GM19193 (cell line): ENCODE measurements around the gene KIF5A.

Experiments
- POLR2A ChIP-seq: IDR thresholded peaks from 4 replicates; pipeline ENCODE4 v1.6.1; 2011; ENCODE audit not compliant: insufficient read depth, insufficient read length; ENCODE audit errors: extremely low read depth

Gene KIF5A

DNA sequence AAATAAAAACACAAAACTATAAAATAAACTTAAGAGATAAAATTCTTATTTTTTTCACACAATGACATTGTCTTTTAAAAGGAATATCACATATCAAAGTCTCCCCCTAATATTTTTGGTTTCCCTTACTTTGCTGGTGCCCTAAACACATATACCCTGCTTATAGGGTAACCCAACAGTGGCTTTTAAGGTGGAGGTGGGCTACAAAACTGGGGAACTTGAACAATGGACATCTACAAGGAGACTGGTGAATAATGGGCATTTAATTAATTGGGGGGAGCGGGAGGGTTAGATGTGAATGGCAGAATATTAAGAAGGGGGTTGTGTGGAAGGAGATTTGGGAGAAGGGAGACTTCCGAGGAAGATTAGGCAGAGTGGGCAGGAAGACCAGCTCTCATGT, 73.5 kb downstream of the KIF5A start:
- no peak for TF ChIP-seq POLR2A

DNA sequence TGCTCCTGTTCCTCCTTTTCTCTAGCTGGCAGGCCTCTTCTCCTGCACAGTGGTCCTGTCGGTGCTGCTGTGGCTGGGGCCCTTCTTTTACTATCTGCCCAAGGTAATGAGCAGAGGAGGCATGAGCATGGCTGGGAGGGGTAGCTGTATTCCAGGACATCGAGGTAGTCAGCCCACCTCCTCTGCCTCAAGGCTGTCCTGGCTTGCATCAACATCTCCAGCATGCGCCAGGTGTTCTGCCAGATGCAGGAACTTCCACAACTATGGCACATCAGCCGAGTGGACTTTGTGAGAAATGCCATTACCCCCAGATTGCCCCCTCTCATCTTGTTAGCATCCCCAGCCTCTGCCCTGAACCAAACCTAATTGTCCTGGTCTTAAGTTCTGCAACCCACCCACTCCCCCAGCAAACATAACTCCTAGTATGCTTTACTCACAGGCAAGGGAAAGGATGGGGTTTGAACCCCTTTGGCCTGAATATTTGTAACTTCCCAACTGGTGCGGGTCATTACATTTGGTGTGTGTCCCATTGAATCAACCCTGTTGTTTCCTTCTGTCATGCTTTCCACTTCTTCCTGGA, 74.1 kb downstream of the KIF5A start:
- TF ChIP-seq POLR2A, result no peak

DNA sequence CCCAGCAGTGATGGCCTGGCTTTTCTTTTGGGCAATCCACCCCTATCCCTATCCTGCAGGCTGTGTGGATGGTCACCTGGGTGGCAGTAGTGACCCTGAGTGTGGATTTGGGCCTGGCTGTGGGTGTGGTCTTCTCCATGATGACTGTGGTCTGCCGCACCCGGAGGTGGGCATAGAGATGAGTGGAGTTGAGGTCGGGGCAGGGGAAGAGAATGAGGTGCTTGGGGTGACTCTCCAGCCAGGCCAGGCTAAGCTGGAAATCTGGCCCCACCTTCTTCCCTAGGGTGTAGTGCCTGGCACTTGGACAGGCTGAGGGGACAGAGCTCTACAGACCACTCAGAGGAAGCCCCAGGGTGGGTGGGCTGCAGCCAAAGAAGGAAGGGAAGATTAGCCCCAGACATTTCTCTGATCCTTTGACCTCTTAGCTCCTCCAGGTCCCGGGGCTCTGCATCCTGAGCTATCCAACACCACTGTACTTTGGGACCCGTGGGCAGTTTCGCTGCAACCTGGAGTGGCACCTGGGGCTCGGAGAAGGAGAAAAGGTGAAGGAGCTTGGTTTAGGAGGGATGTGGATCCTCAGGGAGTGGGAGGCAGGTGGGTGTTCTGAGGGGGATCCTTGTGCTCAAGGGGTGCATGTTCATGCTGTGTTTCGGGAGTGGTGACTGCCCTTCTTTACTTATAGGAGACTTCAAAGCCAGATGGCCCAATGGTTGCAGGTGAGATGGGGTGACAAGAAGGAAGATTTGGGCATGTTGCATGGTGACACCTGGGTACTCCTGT, 74.8 kb downstream of the KIF5A start:
- no peak for TF ChIP-seq POLR2A

DNA sequence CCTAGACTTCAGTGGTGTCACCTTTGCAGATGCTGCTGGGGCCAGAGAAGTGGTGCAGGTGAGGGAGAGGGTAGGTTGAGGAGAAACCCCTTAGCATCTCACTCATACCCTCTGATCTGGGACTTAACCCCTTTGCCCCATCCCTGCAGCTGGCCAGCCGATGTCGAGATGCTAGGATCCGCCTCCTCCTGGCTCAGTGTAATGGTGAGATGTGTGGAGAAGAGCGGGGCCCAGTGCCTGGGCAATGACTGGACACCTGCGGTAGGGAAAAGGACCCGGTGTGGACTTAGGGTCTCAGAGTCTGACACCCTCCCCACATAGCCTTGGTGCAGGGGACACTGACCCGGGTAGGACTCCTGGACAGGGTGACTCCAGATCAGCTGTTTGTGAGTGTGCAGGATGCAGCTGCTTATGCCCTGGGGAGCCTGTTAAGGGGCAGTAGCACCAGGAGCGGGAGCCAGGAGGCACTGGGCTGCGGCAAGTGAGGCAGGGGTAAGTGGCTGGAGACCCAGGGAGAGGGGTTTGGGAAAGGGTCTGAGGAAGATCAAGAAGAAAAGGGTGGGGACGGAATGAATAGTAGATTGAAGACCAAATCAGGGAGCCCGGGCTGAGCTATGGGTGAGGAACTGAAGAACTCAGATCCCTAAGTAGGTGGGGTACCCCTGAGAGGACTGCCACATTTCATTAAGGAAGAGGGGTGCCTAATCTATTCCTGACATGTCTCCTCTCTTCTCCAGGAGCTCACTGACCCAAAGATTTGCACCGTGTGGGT, 75.6 kb downstream of the KIF5A start:
- TF ChIP-seq POLR2A, result no peak

DNA sequence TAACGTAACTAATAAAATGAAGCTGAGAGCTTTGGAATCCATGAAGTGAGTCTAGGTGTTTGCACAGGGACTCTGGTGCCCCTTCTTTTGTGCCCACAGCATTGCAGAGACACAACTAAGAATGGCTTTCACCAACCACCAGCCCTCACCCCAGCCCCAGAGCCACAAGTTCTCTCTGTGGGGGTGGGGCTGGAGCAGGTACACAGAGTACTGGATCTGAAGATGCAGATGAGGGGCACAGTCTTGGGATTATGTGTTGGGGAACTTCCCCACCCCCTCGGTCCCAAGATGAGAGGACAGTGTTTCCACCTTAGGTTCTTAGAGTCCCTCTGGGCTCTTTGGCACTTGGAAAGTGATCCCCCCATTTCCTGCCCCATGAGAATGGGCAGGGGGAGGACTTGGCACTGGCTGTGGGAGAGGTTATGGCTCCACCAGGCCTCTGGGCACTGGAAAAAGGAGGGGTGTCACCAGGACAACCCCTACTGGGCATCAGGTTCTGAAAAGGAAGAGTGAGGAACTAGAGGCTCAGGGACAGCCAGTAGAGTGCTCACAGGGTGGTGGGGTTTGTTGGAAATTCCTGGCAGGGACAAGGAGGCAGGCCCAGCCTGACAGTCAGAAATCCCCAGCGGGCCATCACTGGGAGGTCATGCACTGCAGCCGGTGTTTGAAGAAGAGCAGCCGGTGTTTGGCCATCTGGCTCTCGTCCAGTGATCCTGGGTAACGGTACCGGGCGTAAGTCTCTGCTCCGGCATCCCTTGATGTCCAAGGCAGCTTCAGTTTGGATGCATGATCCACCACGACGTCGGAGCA, 76.5 kb downstream of the KIF5A start:
- TF ChIP-seq POLR2A, result no peak

DNA sequence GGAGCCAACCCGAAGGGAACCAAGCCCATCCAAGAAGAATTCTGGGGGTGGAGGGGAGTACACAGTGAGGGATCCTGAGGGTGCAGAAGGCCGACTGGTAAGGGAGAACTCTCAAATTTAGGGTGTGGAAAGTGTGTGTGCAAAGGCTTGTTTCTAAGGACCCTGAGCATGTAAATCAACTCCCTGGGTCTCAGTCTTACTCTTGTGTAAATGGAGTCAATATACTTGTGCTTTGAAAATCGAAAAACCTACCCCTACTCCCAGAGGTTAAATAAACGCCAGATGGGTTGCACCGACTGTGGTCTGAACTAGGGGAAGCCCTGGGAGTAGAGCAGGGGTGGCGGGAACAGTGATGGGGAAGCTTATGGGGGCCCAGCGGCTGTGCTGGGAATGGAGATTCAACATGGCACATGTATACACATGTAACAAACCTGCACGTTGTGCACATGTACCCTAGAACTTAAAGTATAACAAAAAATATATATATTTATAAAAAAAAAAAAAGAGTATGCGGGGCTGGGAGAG, 77.1 kb downstream of the KIF5A start:
- no peak for TF ChIP-seq POLR2A

DNA sequence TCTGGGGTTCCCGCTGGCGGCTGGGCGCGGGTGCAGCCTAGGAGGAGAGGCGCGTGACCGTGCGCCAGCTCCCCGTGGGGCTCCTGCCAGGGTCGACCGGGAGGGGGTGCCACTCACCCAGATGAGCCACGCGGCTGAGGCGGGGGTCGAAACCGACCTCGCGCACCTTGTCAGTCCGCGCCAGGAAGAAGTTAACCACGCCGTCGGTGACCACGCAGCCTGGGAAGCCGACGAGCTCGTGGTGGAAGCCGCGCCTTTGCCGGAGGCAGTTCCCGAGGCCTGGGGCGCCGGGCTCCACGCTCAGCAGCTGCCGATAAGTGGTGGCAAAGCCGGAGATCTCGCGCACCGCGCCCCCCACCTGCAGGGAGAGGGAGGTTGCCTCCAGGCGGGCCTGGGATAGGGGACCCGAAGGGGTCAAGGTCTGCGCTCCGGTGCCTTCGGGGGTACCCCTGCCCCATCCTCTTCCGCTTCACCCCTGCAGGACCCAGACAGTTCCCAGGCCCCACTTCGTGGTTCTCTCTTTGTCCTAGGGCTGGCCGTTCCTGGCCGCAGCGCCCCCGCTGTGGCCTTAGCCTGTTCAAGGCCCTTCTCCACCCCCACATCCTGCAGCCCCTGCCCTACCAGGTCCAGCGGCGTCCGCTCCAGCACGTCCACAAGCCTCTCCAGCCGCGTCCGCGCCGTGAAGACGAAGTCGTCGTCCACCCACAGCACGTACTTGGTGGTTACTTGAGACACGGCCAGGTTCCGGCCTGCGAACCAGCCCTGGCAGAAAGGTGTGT, 77.8 kb downstream of the KIF5A start:
- no peak for TF ChIP-seq POLR2A

DNA sequence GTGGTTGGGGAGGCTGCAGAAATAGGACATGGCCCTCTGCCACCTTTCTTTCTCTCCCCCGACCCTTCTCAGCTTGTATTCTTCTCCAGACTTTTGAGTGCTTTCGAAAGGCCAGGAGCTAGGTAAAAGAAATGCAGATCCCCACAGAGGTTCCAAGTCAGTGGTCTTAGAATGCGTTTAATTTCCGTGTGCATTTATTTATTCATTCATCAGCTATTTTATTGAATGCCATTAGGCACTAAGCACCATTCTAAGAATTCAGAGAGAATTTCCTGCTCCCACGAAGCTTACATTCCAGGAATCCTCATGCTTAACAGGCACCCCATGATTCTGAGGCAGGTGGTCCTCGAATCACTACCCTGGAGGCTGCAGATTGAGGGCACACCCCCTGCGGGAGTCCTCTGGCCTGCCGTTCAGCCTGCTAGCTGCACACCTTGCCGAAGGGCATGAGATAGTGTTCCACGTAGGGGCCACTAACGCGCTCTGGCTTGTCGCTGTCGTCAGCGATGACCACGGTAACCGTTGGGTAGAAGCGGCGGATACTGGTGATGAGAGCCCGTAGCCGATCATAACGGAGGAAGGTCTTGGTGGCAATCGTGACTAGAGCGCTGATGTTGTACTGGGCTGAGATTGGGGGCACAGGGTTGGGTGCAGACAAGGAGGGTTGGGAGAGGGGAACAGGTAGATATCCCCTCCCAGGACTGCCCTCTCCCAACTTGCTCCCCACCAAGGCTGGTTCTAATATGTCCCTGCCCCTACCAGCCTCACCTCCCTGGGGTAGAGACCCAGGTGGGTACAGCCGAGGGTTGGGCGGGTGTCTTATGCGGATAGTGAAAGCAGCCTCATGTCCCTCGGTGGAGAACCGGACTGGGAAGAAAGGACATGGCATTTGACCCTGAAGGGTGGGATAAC, 78.7 kb downstream of the KIF5A start:
- TF ChIP-seq POLR2A, result no peak

DNA sequence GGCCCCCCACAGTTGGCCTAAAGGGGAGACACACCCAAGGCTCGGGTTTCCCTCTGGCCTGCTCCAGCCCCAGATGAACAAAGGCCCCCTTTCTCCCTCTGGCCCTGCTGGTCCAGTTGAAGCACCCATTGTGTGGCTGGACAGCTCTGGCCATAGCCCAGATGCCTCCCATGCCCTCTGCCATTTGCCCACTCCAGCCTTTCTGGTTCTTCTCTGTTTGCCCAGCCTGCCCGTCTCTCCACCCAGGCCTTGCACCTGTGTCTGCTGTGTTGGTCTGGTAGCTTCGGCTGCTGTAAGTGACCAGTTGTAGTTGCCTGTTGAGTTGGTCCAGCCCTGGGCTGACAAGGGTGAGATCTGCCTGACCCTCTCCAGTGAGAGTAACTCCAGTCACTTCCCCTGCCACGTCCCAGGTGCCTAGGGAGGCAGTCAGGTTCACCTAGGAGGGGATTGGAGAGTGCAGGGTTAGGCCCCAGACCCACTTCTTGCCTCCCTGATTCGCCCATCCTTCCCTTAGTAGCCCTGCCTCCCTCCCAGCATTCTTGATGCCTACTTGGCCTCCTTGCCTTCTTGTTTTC, 80.1 kb downstream of the KIF5A start:
- no peak for TF ChIP-seq POLR2A

DNA sequence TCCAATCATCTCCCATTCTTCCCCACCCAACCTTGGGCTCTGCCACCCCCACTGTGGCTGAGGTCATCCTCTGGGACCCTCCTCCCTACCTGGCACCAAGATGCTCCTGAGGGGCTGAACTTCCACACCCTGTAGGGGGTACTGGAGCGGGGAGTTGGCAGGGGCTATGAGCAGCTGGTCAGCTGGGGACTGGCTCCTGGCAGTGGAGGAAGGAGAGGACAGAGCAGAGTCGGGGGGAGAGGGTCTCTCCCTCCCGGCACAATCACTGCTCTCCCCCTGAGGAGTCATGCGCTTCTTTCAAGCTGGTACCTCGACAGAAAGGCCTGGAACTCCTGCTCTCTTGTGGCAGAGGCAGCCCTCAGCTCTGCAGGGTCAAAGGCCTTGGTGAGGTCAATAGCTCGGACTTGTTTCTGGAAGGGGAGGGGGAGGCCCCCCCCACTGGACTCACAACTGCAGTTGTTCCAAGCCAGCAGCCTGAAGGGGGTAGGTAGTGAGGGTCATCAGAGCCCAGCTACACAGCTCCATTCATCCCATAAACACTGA, 81.1 kb downstream of the KIF5A start:
- TF ChIP-seq POLR2A, result no peak

DNA sequence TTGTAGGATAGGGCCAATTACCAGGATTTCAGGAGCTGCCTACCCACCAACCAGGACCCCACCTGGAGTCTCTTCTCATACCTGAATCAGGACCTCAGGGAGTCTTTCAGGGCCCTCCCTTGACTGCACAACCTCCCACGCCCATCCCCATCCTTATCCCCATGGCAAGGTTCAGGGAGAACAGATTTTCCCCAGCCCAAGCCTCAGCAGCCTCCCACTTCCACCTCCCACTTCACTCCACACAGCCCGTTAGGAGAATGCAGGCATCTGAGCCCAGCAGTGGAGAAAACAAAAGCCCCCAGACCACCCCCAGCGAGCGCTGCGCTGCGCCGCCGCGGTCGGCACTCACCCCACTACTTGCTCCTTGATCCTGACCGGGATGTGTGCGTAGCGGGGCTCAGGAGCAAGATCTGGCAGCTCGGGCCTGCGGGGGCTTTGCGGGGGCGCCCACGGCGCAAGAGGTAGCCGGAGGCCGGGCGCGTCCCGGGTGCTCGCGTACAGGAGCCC, 81.8 kb downstream of the KIF5A start:
- TF ChIP-seq POLR2A, result no peak

DNA sequence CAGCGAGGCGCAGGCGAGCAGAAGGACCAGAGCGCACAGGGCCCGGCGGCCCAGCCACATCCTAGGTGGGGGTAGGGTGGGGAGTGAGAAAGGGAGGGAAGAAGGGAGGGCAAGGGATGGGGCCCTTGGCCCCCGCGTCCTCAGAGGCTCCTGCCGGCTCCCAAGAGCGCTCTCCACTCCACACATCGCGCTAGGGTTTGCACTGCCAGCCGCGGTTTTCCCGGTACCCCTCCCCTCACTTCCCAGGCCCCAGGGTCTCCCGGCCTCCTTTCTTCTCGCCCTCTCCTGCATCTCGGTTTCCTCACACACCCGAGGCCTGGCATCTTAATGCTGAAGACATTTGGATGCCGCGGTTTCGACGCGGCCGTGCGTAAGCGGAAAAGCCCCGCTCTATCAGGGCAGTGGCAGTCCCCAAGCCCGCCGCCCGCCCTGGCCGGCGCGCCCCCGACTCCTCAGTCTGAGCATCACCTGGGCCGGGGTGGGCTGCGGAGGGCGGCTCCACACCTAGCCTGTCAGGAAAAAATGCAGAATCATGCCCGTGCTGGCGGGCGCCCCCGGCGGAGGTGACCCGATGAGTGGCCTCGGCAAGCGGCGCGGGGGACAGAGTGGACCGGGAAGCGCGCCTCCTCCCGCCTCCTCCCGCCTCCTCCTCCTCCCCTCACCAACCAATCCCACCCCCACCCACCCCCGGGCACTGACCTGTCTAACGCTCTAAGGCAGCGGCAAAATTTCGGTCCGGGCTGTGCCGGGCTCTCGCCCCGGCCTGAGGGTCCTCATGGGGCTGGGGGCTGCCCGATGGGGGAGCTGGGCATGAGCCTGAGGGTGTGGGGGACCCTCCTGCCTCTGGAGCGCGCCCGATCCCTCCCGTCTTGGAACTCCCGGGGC, 82.5 kb downstream of the KIF5A start:
- TF ChIP-seq POLR2A, result no peak
